GM23338 (cell line): Measurements from ENCODE around the gene DXO. TPM values are rescaled to one million over a fixed set of nuclear protein-coding genes. Genes with fewer than 3 reads are reported as not detected.

ENCODE experiments used
- ATAC-seq: fragments of 200-7000 bp; cut with Tn5 transposase; 3 replicates; pipeline ENCODE4 v1.9.1; 2020
- DNase-seq: peaks from one replicate; pipeline ENCODE4 v3.0.0-alpha.2; 2015; ENCODE audit warnings: low spot score
- H2AFZ ChIP-seq: fragments of 200-600 bp; sonication (generic); 2 replicates; pipeline ENCODE4 v1.8.0; 2016; ENCODE audit warnings: antibody characterized with exemption, mild to moderate bottlenecking, moderate library complexity
- H3F3A ChIP-seq: fragments of 200-600 bp; sonication (generic); replicated peaks from 2 replicates; pipeline ENCODE4 v1.8.0; 2017; ENCODE audit warnings: antibody characterized with exemption, mixed run types, low read depth
- H3K27ac ChIP-seq: fragments of 200-600 bp; sonication (generic); 2 replicates; pipeline ENCODE4 v1.6.1; 2016; ENCODE audit warnings: low read depth
- H3K27me3 ChIP-seq: fragments of 200-600 bp; sonication (generic); 2 replicates; pipeline ENCODE4 v1.8.0; 2016; ENCODE audit warnings: mild to moderate bottlenecking, mixed run types, moderate library complexity; ENCODE audit not compliant: insufficient read depth
- H3K36me3 ChIP-seq: fragments of 200-600 bp; sonication (generic); 2 replicates; pipeline ENCODE4 v1.8.0; 2016; ENCODE audit warnings: mild to moderate bottlenecking; ENCODE audit not compliant: insufficient read depth
- H3K4me1 ChIP-seq: fragments of 200-600 bp; sonication (generic); 2 replicates; pipeline ENCODE4 v1.8.0; 2016; ENCODE audit warnings: mild to moderate bottlenecking, moderate library complexity; ENCODE audit not compliant: insufficient read depth
- H3K4me2 ChIP-seq: fragments of 200-600 bp; sonication (generic); 2 replicates; pipeline ENCODE4 v1.7.1; 2017; ENCODE audit warnings: mixed run types
- H3K4me3 ChIP-seq: fragments of 200-600 bp; sonication (generic); 2 replicates; pipeline ENCODE4 v1.6.1; 2016; ENCODE audit warnings: mixed run types
- H3K79me2 ChIP-seq: fragments of 200-600 bp; sonication (generic); replicated peaks from 2 replicates; pipeline ENCODE4 v1.8.0; 2017; ENCODE audit warnings: mild to moderate bottlenecking; ENCODE audit not compliant: insufficient read depth
- H3K9me2 ChIP-seq: fragments of 200-600 bp; sonication (generic); 2 replicates; pipeline ENCODE4 v1.8.0; 2017; ENCODE audit not compliant: insufficient read depth
- H4K20me1 ChIP-seq: fragments of 200-600 bp; sonication (generic); replicated peaks from 2 replicates; pipeline ENCODE4 v1.8.0; 2017; ENCODE audit warnings: mild to moderate bottlenecking; ENCODE audit not compliant: insufficient read depth
- H3K27ac Mint-ChIP-seq: 2 replicates; pipeline ENCODE4 v1.8.0; 2020; ENCODE audit warnings: inconsistent platforms, mild to moderate bottlenecking, moderate library complexity, mixed read lengths
- H3K27me3 Mint-ChIP-seq: 3 replicates; pipeline ENCODE4 v1.8.0; 2022; ENCODE audit warnings: low read depth, mild to moderate bottlenecking, moderate library complexity, mixed read lengths, inconsistent platforms; ENCODE audit not compliant: insufficient read depth, poor library complexity
- H3K36me3 Mint-ChIP-seq: 3 replicates; pipeline ENCODE4 v1.8.0; 2021; ENCODE audit warnings: low read depth, mild to moderate bottlenecking, inconsistent platforms, moderate library complexity, mixed read lengths
- H3K4me1 Mint-ChIP-seq: 3 replicates; pipeline ENCODE4 v1.8.0; 2020; ENCODE audit warnings: mild to moderate bottlenecking, inconsistent platforms, mixed read lengths
- H3K4me3 Mint-ChIP-seq: 3 replicates; pipeline ENCODE4 v1.8.0; 2021; ENCODE audit warnings: moderate library complexity, mild to moderate bottlenecking, inconsistent platforms, mixed read lengths
- H3K9me3 Mint-ChIP-seq: 3 replicates; pipeline ENCODE4 v1.8.0; 2020; ENCODE audit warnings: moderate library complexity, mild to moderate bottlenecking, inconsistent platforms, mixed read lengths
- CREB1 ChIP-seq: fragments of 250-450 bp; sonication (Bioruptor Pico); IDR thresholded peaks from 2 replicates; pipeline ENCODE4 v1.5.0; 2020; ENCODE audit warnings: low read depth, mild to moderate bottlenecking, moderate library complexity
- ETS1 ChIP-seq: IDR thresholded peaks from 2 replicates; pipeline ENCODE4 v1.6.1; 2016; ENCODE audit warnings: antibody characterized with exemption
- EZH2 ChIP-seq: fragments of 200-600 bp; sonication (generic); IDR thresholded peaks from one replicate; pipeline ENCODE4 v1.8.0; 2017; ENCODE audit warnings: antibody characterized with exemption, mild to moderate bottlenecking, low read depth; ENCODE audit not compliant: unreplicated experiment
- NANOG ChIP-seq: IDR thresholded peaks from 2 replicates; pipeline ENCODE4 v1.6.1; 2016; ENCODE audit warnings: antibody characterized with exemption, borderline replicate concordance
- REST ChIP-seq: IDR thresholded peaks from one replicate; pipeline ENCODE4 v1.6.1; 2018; ENCODE audit warnings: antibody characterized with exemption; ENCODE audit not compliant: unreplicated experiment
- STAT1 ChIP-seq: IDR thresholded peaks from one replicate; pipeline ENCODE4 v1.6.1; 2016; ENCODE audit warnings: antibody characterized with exemption; ENCODE audit not compliant: unreplicated experiment
- ZNF114 ChIP-seq: fragments of 250-450 bp; sonication (Bioruptor Pico); IDR thresholded peaks from 2 replicates; pipeline ENCODE4 v1.5.0; 2020; ENCODE audit warnings: mild to moderate bottlenecking, moderate library complexity
- ZNF331 ChIP-seq: fragments of 250-450 bp; sonication (Bioruptor Pico); IDR thresholded peaks from 2 replicates; pipeline ENCODE4 v1.5.0; 2020; ENCODE audit warnings: low read depth, mild to moderate bottlenecking, moderate library complexity
- ZNF462 ChIP-seq: fragments of 250-450 bp; sonication (Bioruptor Pico); IDR thresholded peaks from 2 replicates; pipeline ENCODE4 v1.5.0; 2020; ENCODE audit warnings: mild to moderate bottlenecking, moderate library complexity
- polyA plus RNA-seq: library from polyadenylated mRNA; unstranded; fragments of >200 nt; fragmentation: Nextera tagmentation; extraction: Ambion mirVana; gene quantifications from 2 replicates; pipeline ENCODE4 v1.2.1, GENCODE V29; 2016
- total RNA-seq: library from RNA; depleted of rRNA; stranded (reverse); fragments of >200 nt; shearing (Covaris generic); gene quantifications from 2 replicates; pipeline ENCODE4 v1.2.3, GENCODE V29; 2014

DXO gene
- total and polyA plus RNA-seq, 2 experiments from 2014 or later, result 15.6 to 19.7 TPM

- TF ChIP-seq REST (no peak), ZNF462 (no peak)
These were observed 23.6 kb downstream of the DXO start (continued) for GRCh38 chr6:31948306-31948705.

GRCh38 chr6:31947864-31948263 lies 24.1 kb downstream of the DXO start:
- H3F3A ChIP-seq, result 0 out of 2 replicates have a peak, but pooled peaks cover 5% of the 10 kb centered on the region
- H4K20me1 ChIP-seq, result no peaks in the 10 kb centered on the region; the same call in 1 of the 2 replicates
- peaks cover 3% of the 10 kb centered on the region; the same call in 1 of the 3 replicates for H3K9me3 Mint-ChIP-seq
- H3K4me3 ChIP-seq, result no peak overlapping the region
- no peak overlapping the region for H3K4me2 ChIP-seq
- ATAC-seq (no peak), DNase-seq (no peak)
- no peak overlapping the region for H2AFZ ChIP-seq
- H3K27ac ChIP-seq, result no peak overlapping the region
- H3K4me3 Mint-ChIP-seq, result no peak overlapping the region
- H3K9me2 ChIP-seq, result no peaks in the 10 kb centered on the region
- H3K4me1 Mint-ChIP-seq, result no peaks in the 10 kb centered on the region; the same call in 1 of the 3 replicates
- H3K27me3 Mint-ChIP-seq, result peaks cover 19% of the 10 kb centered on the region
- no peak overlapping the region for H3K27ac Mint-ChIP-seq
- no peaks in the 10 kb centered on the region for H3K79me2 ChIP-seq
- peaks cover 6% of the 10 kb centered on the region for H3K36me3 Mint-ChIP-seq
- H3K4me1 ChIP-seq, result no peaks in the 10 kb centered on the region
- H3K36me3 ChIP-seq, result peaks cover 6% of the 10 kb centered on the region; the same call in 1 of the 2 replicates
- H3K27me3 ChIP-seq, result no peaks in the 10 kb centered on the region
- TF ChIP-seq EZH2 (no peak), ZNF114 (no peak), STAT1 (no peak), ZNF331 (no peak), ETS1 (no peak), CREB1 (CRISPR knock-in tag) (no peak), NANOG (no peak)
